Fibroblast of skin of back (primary cell): ENCODE measurements around the gene TKT. TPM values are rescaled to one million over a fixed set of nuclear protein-coding genes. Genes with fewer than 3 reads are reported as not detected.
"Not testable (repeated sequence)": the region's sequence is repeated elsewhere in the genome, so short reads cannot be mapped to it uniquely, and the experiment has no call there.

ENCODE experiments used
- DNase-seq: peaks from one replicate; pipeline ENCODE4 v3.0.0-alpha.2; 2013
- polyA plus RNA-seq, 2 experiments: library from polyadenylated mRNA; unstranded; fragments of 120-200 nt; gene quantifications; one replicate each; pipeline ENCODE4 v1.2.1, GENCODE V29; 2013; ENCODE audit not compliant: insufficient read length in 2 of 2

Gene TKT
- polyA plus RNA-seq (2013, experiment 1 of 2; ENCODE audit: insufficient read length), result 344 TPM
- 302 TPM for polyA plus RNA-seq (2013, experiment 2 of 2; ENCODE audit: insufficient read length)

- DNase-seq, result peak; percentile 88
Observed at GRCh38 chr3:53255775-53256703, at the start of gene TKT. Gene TKT, minus strand, starts transcription at chr3:53256022. Its CDS starts 80 bp downstream, at chr3:53255942.

- DNase-seq, result no peak
Observed at GRCh38 chr3:53303957-53304356, 48.1 kb upstream of the TKT start.

- no peak for DNase-seq
Observed at GRCh38 chr3:53303549-53303948, 47.7 kb upstream of the TKT start.

GRCh38 chr3:53300826-53301225 is 45.0 kb upstream of the TKT start:
- no peak for DNase-seq

GRCh38 chr3:53299611-53300023 is 43.8 kb upstream of the TKT start:
- DNase-seq, result peak; percentile 63

GRCh38 chr3:53295410-53295809 is 39.6 kb upstream of the TKT start:
- no peak for DNase-seq

- no peak for DNase-seq
Observed at GRCh38 chr3:53293867-53294266, 38.0 kb upstream of the TKT start.

GRCh38 chr3:53288214-53288613 is 32.4 kb upstream of the TKT start:
- DNase-seq, result no peak

- DNase-seq, result peak; percentile 85
Observed at GRCh38 chr3:53287131-53287629, 31.4 kb upstream of the TKT start.

- DNase-seq, result no peak
Observed at GRCh38 chr3:53286727-53287126, 30.9 kb upstream of the TKT start.

GRCh38 chr3:53282581-53282980 is 26.8 kb upstream of the TKT start:
- DNase-seq, result no peak

- DNase-seq, result no peak
Observed at GRCh38 chr3:53278667-53279066, 22.8 kb upstream of the TKT start.

- DNase-seq, result no peak
Observed at GRCh38 chr3:53274938-53275605, 19.2 kb upstream of the TKT start.

GRCh38 chr3:53273146-53273670 is 17.4 kb upstream of the TKT start:
- no peak for DNase-seq

- DNase-seq, result peak; percentile 99
Observed at GRCh38 chr3:53269888-53270880, 14.4 kb upstream of the TKT start.

GRCh38 chr3:53269193-53269592 is 13.4 kb upstream of the TKT start:
- not testable (repeated sequence) for DNase-seq

GRCh38 chr3:53267766-53268165 is 11.9 kb upstream of the TKT start:
- DNase-seq, result no peak

GRCh38 chr3:53264718-53265117 is 8.9 kb upstream of the TKT start:
- no peak for DNase-seq

GRCh38 chr3:53263907-53264306 is 8.1 kb upstream of the TKT start:
- DNase-seq, result no peak

- DNase-seq, result no peak
Observed at GRCh38 chr3:53261712-53262111, 5.9 kb upstream of the TKT start.

- no peak for DNase-seq
Observed at GRCh38 chr3:53260286-53260785, 4.5 kb upstream of the TKT start.
